Medulla oblongata (tissue), 1 donor: ENCODE measurements around the gene FBXO5.

ENCODE experiments used
- DNase-seq: peaks from one replicate; pipeline ENCODE4 v3.0.0-alpha.2; 2015; ENCODE audit errors: extremely low spot score

FBXO5 gene

DNA sequence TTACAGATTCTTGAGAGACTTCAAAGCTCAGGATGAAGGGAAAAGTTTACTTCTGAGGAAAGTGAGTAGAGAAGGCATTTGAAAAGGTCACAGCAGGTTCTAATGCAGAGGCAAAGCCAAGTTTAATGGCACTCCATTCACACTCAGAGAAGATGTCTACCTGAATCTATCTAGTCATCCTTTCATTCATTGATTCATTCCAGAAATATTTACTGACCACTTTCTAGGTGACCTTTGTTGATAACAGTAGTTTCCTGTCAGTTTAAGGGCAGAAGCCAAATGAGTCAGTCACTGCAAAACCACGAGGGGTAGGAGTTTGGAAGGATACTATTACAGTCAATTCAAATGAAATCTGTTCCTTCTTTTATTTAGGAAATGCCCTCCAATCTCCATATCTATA, 30.8 kb downstream of the FBXO5 start:
- DNase-seq, result no peak

- DNase-seq, result no peak
These were observed 32.6 kb downstream of the FBXO5 start for GRCh38 chr6:152950240-152950639.

- peak; percentile 76 for DNase-seq
These were observed 34.6 kb downstream of the FBXO5 start for GRCh38 chr6:152948150-152948768.

DNA sequence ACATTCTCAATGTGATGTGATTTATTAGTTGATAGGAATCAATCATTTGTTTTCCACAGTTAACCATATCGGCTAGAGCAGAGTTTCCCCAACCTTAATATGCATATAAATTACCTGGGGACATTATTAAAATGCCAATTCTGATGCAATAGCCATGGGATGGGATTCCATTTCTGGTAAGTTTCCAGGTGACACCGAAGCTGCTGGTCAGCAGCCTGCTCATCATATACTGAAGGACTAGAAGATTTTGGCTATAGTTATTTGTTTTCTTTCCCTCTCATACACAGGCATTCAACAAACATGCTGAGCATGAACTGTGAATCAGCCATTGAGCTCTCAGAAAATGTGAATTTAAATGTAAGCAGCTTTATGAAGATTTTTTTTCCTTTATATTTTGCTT, 35.8 kb downstream of the FBXO5 start:
- no peak for DNase-seq

DNA sequence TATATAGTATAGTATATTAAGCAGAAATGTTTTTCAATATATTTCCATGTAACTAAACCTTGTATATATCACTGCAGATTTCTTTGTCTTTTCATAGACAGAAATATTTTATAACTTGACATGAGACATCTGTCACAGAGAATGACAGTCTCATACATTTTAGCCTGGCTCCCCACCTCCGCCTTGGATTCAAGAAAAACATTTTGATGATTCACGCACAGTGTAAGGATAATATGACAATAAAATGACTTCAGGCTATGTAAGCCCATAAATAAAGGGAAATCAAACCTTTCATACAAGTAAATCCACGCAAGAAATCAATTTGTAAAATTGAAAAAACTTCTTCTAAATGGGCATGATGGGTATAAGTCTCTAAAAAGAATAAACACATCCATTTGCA, 36.4 kb downstream of the FBXO5 start:
- no peak for DNase-seq

- DNase-seq, result no peak
These were observed 39.5 kb downstream of the FBXO5 start for GRCh38 chr6:152943260-152943897.

- DNase-seq, result no peak
These were observed 40.4 kb downstream of the FBXO5 start for GRCh38 chr6:152942319-152942869.

- DNase-seq, result no peak
These were observed 41.1 kb downstream of the FBXO5 start for GRCh38 chr6:152941746-152942145.

GRCh38 chr6:152932865-152933264, 50.0 kb downstream of the FBXO5 start:
- no peak for DNase-seq

- no peak for DNase-seq
These were observed 60.1 kb downstream of the FBXO5 start for GRCh38 chr6:152922706-152923105.
